Measurements from ENCODE around the gene KIF5A. TPM values are rescaled to one million over a fixed set of nuclear protein-coding genes. Genes with fewer than 3 reads are reported as not detected.
"Not testable (repeated sequence)": the region's sequence is repeated elsewhere in the genome, so short reads cannot be mapped to it uniquely, and the experiment has no call there.

The KIF5A gene
- total and polyA plus RNA-seq, 5 experiments from 2014 or later, result 0.17 to 2.3 (median 0.85) TPM; not detected in 1

- POLR2A ChIA-PET, result interaction anchor here (0.6 kb wide), 1 partner anchor 129 kb away, joined by 3 read pairs; no protein-coding TSS in a partner anchor
- no peak for ATAC-seq
- no peak for DNase-seq
- Mint-ChIP-seq H3K27ac (no peak overlapping the region), H3K9me3 (no peaks in the 10 kb centered on the region), H3K4me3 (no peak overlapping the region), H3K36me3 (no peaks in the 10 kb centered on the region), H3K27me3 (peaks cover 0 to 18% (median 0%) of the 10 kb centered on the region in 5 donors), H3K4me1 (peaks cover 9 to 24% (median 23%) of the 10 kb centered on the region in 4 donors)
Observed at GRCh38 chr12:57552306-57552651, 2.4 kb downstream of the KIF5A start.

GRCh38 chr12:57552835-57553313 is 3.0 kb downstream of the KIF5A start:
- no peaks in the 10 kb centered on the region for H3K36me3 Mint-ChIP-seq
- H3K4me3 Mint-ChIP-seq, result no peak overlapping the region
- DNase-seq, result no peak
- no peaks in the 10 kb centered on the region for H3K9me3 Mint-ChIP-seq
- no peak overlapping the region for H3K27ac Mint-ChIP-seq
- POLR2A ChIA-PET, result interaction anchor here (0.6 kb wide), 1 partner anchor 129 kb away, joined by 3 read pairs; no protein-coding TSS in a partner anchor
- no peak for ATAC-seq
- H3K27me3 Mint-ChIP-seq, result peaks cover 0 to 18% (median 0%) of the 10 kb centered on the region in 5 donors
- peaks cover 8 to 19% (median 17%) of the 10 kb centered on the region in 4 donors for H3K4me1 Mint-ChIP-seq

DNA sequence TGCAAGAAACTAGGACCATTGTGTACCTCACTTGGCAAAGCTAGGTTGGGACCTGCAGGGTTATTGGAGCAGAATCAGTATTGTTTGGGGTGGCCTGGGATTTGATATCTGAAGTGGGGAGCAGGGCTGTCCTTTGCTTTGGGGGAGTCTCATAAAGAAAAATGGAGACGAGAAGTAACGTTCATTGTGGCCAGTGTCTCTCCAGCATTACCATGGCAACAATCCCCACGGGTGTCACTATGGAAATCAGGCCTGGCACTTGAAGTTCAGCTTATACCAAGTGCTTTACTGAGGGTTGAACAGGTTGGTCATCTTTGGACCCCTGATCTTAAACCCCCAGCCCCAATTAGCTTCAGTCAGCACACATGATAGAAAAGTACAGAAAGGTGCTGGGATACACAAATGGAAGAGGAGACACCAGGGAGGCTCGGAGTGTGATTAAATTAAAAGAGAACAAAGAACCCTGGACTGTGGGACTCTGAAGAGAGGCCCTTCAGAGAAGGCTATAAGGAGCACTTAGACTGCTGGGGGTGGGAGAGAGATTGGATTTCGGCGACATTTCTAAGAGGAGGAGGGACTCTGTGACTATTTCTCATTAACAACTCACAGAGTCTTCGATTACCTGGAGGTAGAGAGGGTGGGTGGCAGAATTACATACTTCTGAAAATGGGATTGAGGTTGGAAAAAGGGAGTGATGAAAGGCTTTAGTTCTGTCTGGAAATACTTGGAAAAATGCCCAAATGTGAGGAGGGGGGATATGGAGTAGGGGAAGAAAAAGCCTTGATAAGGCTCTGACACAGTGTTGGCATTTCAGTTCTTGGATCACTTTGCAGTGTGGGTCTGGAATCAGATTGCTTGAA is 3.7 kb downstream of the KIF5A start:
- POLR2A ChIA-PET, result no interaction called here
- ATAC-seq, result no peak
- DNase-seq, result no peak
- no peaks in the 10 kb centered on the region for H3K36me3 Mint-ChIP-seq
- H3K4me1 Mint-ChIP-seq, result peaks cover 8 to 19% (median 17%) of the 10 kb centered on the region in 4 donors
- H3K27me3 Mint-ChIP-seq, result peaks cover 0 to 18% (median 0%) of the 10 kb centered on the region in 5 donors
- H3K9me3 Mint-ChIP-seq, result no peaks in the 10 kb centered on the region
- no peak overlapping the region for H3K27ac Mint-ChIP-seq
- no peak overlapping the region for H3K4me3 Mint-ChIP-seq

- no peaks in the 10 kb centered on the region for H3K9me3 Mint-ChIP-seq
- DNase-seq (no peak), ATAC-seq (no peak)
- H3K27ac Mint-ChIP-seq, result no peak overlapping the region
- no peak overlapping the region for H3K4me3 Mint-ChIP-seq
- peaks cover 5 to 14% (median 13%) of the 10 kb centered on the region in 4 donors for H3K4me1 Mint-ChIP-seq
- POLR2A ChIA-PET, result no interaction called here
- peaks cover 0 to 14% (median 0%) of the 10 kb centered on the region in 5 donors for H3K27me3 Mint-ChIP-seq
- H3K36me3 Mint-ChIP-seq, result no peaks in the 10 kb centered on the region
Observed at GRCh38 chr12:57554453-57554852, 4.6 kb downstream of the KIF5A start.

GRCh38 chr12:57554897-57555296 is 5.1 kb downstream of the KIF5A start:
- DNase-seq, result no peak
- Mint-ChIP-seq H3K4me3 (no peak overlapping the region), H3K4me1 (peaks cover 4 to 14% (median 10%) of the 10 kb centered on the region in 4 donors), H3K36me3 (no peaks in the 10 kb centered on the region), H3K27ac (no peak overlapping the region), H3K9me3 (no peaks in the 10 kb centered on the region), H3K27me3 (peaks cover 0 to 14% (median 0%) of the 10 kb centered on the region in 5 donors)
- ATAC-seq, result no peak
- POLR2A ChIA-PET, result no interaction called here

- H3K9me3 Mint-ChIP-seq, result no peaks in the 10 kb centered on the region
- H3K27me3 Mint-ChIP-seq, result peaks cover 0 to 10% (median 0%) of the 10 kb centered on the region in 5 donors
- H3K4me3 Mint-ChIP-seq, result no peak overlapping the region
- ATAC-seq, result no peak
- H3K36me3 Mint-ChIP-seq, result no peaks in the 10 kb centered on the region
- POLR2A ChIA-PET, result no interaction called here
- no peak overlapping the region for H3K27ac Mint-ChIP-seq
- no peak for DNase-seq
- peaks cover 0 to 5% (median 0%) of the 10 kb centered on the region in 4 donors for H3K4me1 Mint-ChIP-seq
Observed at GRCh38 chr12:57558864-57559263, 9.0 kb downstream of the KIF5A start.

DNA sequence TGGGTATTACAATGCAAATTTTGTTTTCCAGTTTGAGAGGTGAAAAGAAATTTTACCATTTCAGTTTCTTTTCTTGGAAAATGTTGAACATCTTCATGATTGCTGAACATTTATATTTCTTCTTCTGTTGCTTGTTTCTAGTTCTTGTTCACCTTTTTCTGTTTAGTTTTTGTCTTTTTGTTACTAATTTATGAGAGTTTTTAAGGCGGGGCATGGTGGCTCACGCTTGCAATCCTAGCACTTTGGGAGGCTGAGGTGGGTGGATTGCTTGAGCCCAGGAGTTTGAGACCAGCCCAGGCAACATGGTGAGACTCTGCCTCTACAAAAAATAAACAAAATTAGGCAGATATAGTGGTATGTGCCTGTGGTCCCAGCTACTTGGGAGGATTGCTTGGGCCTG is 10.7 kb downstream of the KIF5A start:
- Mint-ChIP-seq H3K27me3 (peaks cover 0 to 14% (median 0%) of the 10 kb centered on the region in 5 donors), H3K36me3 (peaks cover 0 to 6% (median 0%) of the 10 kb centered on the region in 3 donors), H3K27ac (no peak overlapping the region), H3K4me3 (no peak overlapping the region), H3K4me1 (peaks cover 0 to 5% (median 1%) of the 10 kb centered on the region in 4 donors), H3K9me3 (no peaks in the 10 kb centered on the region)
- DNase-seq (no peak), ATAC-seq (no peak)
- POLR2A ChIA-PET, result no interaction called here

GRCh38 chr12:57561117-57561516 is 11.3 kb downstream of the KIF5A start:
- H3K4me3 Mint-ChIP-seq, H3K4me1 Mint-ChIP-seq, H3K9me3 Mint-ChIP-seq, DNase-seq, H3K36me3 Mint-ChIP-seq, H3K27ac Mint-ChIP-seq, POLR2A ChIA-PET, ATAC-seq: not testable (repeated sequence)
- peaks cover 0 to 14% (median 0%) of the 10 kb centered on the region in 5 donors for H3K27me3 Mint-ChIP-seq

GRCh38 chr12:57563358-57563757 is 13.5 kb downstream of the KIF5A start:
- peaks cover 0 to 6% (median 0%) of the 10 kb centered on the region in 3 donors for H3K36me3 Mint-ChIP-seq
- peaks cover 0 to 5% (median 1%) of the 10 kb centered on the region in 4 donors for H3K4me1 Mint-ChIP-seq
- no peak for ATAC-seq
- H3K27ac Mint-ChIP-seq, result no peak overlapping the region
- peaks cover 0 to 14% (median 0%) of the 10 kb centered on the region in 5 donors for H3K27me3 Mint-ChIP-seq
- H3K9me3 Mint-ChIP-seq, result no peaks in the 10 kb centered on the region
- DNase-seq, result no peak
- POLR2A ChIA-PET, result no interaction called here
- no peak overlapping the region for H3K4me3 Mint-ChIP-seq

GRCh38 chr12:57564178-57564740 is 14.4 kb downstream of the KIF5A start:
- ATAC-seq (no peak), DNase-seq (no peak)
- peak overlapping the region in 1 of 10 donors; percentile 32 for H3K27ac Mint-ChIP-seq
- H3K4me3 Mint-ChIP-seq, result no peak overlapping the region
- peaks cover 0 to 8% (median 4%) of the 10 kb centered on the region in 3 donors for H3K36me3 Mint-ChIP-seq
- peaks cover 0 to 5% (median 1%) of the 10 kb centered on the region in 4 donors for H3K4me1 Mint-ChIP-seq
- H3K9me3 Mint-ChIP-seq, result no peaks in the 10 kb centered on the region
- POLR2A ChIA-PET, result no interaction called here
- H3K27me3 Mint-ChIP-seq, result peaks cover 0 to 14% (median 0%) of the 10 kb centered on the region in 5 donors

- POLR2A ChIA-PET, result no interaction called here
- H3K27me3 Mint-ChIP-seq, result peaks cover 0 to 5% (median 0%) of the 10 kb centered on the region in 5 donors
- H3K4me1 Mint-ChIP-seq, result peaks cover 0 to 2% (median 0%) of the 10 kb centered on the region in 4 donors
- H3K4me3 Mint-ChIP-seq, result no peak overlapping the region
- peaks cover 0 to 16% (median 13%) of the 10 kb centered on the region in 3 donors for H3K36me3 Mint-ChIP-seq
- DNase-seq, result no peak
- no peak for ATAC-seq
- no peak overlapping the region for H3K27ac Mint-ChIP-seq
- H3K9me3 Mint-ChIP-seq, result no peaks in the 10 kb centered on the region
Observed at GRCh38 chr12:57568838-57569237, 19.0 kb downstream of the KIF5A start.

DNA sequence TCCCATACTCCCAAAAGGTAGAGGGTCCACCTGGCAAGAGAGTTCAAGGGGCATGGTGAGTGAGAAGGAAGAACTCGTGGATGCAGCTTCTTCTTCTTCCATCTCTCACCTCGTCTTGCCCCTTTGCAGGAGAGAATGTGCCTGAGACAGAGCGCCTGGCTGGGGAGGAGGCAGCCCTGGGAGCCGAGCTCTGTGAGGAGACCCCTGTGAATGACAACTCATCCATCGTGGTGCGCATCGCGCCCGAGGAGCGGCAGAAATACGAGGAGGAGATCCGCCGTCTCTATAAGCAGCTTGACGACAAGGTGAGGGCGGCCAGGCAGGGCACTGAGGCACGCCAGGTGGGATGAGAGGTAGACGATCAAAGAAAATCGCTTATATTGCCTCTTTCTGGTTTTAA is 20.0 kb downstream of the KIF5A start:
- Mint-ChIP-seq H3K4me1 (peaks cover 0 to under 1% (median 0%) of the 10 kb centered on the region in 4 donors), H3K27ac (no peak overlapping the region)

DNA sequence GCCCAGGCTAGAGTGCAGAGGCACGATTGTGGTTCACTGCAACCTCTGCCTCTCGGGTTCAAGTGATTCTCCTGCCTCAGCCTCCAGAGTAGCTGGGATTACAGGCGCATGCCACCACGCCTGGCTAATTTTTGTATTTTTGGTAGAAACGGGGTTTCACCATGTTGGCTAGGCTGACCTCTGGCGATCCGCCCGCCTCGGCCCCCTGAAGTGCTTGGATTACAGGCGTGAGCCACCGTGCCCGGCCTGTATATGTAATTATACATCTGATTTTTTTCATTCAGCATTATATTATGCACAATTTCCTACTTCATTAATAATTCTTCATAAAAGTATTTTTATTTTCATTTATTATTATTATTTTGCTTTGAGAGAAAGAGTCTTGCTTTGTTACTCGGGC is 20.6 kb downstream of the KIF5A start:
- not testable (repeated sequence) for ATAC-seq, H3K9me3 Mint-ChIP-seq, H3K27ac Mint-ChIP-seq, H3K4me1 Mint-ChIP-seq, H3K27me3 Mint-ChIP-seq, DNase-seq, H3K4me3 Mint-ChIP-seq
- POLR2A ChIA-PET, result interaction anchor here (0.9 kb wide), 1 partner anchor 22 kb away, joined by 3 read pairs; no protein-coding TSS in a partner anchor
- H3K36me3 Mint-ChIP-seq, result peaks cover 0 to 16% (median 8%) of the 10 kb centered on the region in 3 donors

More for the DNA sequence above, 20.0 kb downstream of the KIF5A start:
- ATAC-seq, result no peak
- Mint-ChIP-seq H3K4me3 (no peak overlapping the region), H3K9me3 (no peaks in the 10 kb centered on the region), H3K27me3 (no peaks in the 10 kb centered on the region), H3K36me3 (peaks cover 0 to 16% (median 8%) of the 10 kb centered on the region in 3 donors)
- POLR2A ChIA-PET, result interaction anchor here (0.9 kb wide), 1 partner anchor 21 kb away, joined by 3 read pairs; no protein-coding TSS in a partner anchor
- DNase-seq, result no peak
